Lung (tissue), 12 donors: ENCODE measurements around the gene CLEC19A. TPM values are rescaled to one million over a fixed set of nuclear protein-coding genes. Genes with fewer than 3 reads are reported as not detected.

Experiments
- ATAC-seq: fragments of 200-7000 bp; cut with Tn5 transposase; one replicate; pipeline ENCODE4 v1.9.1; 2020; ENCODE audit warnings: moderate number of reproducible peaks; ENCODE audit not compliant: insufficient read depth, low FRiP score
- DNase-seq, 3 donors: peaks; one replicate each; pipeline ENCODE4 v3.0.0-alpha.2; 2013 to 2017
- H3K27ac ChIP-seq, 2 donors: one replicate each; pipeline ENCODE4 v1.5.1; 2013; ENCODE audit warnings: mild to moderate bottlenecking in 2 of 2, moderate library complexity in 2 of 2, control low read depth in 1 of 2, inconsistent platforms in 1 of 2, low read depth in 1 of 2, low read length in 1 of 2
- H3K27me3 ChIP-seq, 3 donors: one replicate each; pipeline ENCODE4 v1.5.1; 2013; ENCODE audit warnings: low read length in 2 of 3; ENCODE audit not compliant: control insufficient read depth in 3 of 3, insufficient read depth in 3 of 3
- H3K36me3 ChIP-seq, 4 donors: one replicate each; pipeline ENCODE4 v1.5.1; 2013; ENCODE audit warnings: low read length in 4 of 4, mild to moderate bottlenecking in 1 of 4, moderate library complexity in 1 of 4; ENCODE audit not compliant: control insufficient read depth in 4 of 4, insufficient read depth in 4 of 4
- H3K4me1 ChIP-seq, 5 donors: one replicate each; pipeline ENCODE4 v1.5.1; 2013; ENCODE audit warnings: low read length in 5 of 5, mild to moderate bottlenecking in 2 of 5, moderate library complexity in 1 of 5; ENCODE audit not compliant: control insufficient read depth in 5 of 5, insufficient read depth in 5 of 5
- H3K4me3 ChIP-seq: one replicate; pipeline ENCODE4 v1.5.1; 2013; ENCODE audit warnings: mild to moderate bottlenecking, control low read depth, moderate library complexity
- H3K9ac ChIP-seq, 2 donors: one replicate each; pipeline ENCODE4 v1.5.1; 2013; ENCODE audit warnings: low read length in 2 of 2, control low read depth in 1 of 2; ENCODE audit not compliant: insufficient read depth in 1 of 2
- H3K9me3 ChIP-seq, 4 donors: one replicate each; pipeline ENCODE4 v1.5.1; 2013; ENCODE audit warnings: low read length in 3 of 4, mild to moderate bottlenecking in 1 of 4, moderate library complexity in 1 of 4; ENCODE audit not compliant: control insufficient read depth in 4 of 4, insufficient read depth in 3 of 4
- CTCF ChIP-seq: IDR thresholded peaks from 2 replicates; pipeline ENCODE4 v1.5.1; 2012; ENCODE audit warnings: mild to moderate bottlenecking; ENCODE audit errors: control extremely low read depth, extremely low read depth
- WGBS, 2 donors: extraction: QIAGEN DNeasy Blood & Tissue Kit; methylation state at CpG; one replicate each; pipeline ENCODE4 v1.1.7; 2013; 5-methylcytosine and 5-hydroxymethylcytosine counted together
- polyA plus RNA-seq, 2 donors: library from polyadenylated mRNA; stranded (reverse); fragments of 200-250 nt; gene quantifications; one replicate each; pipeline ENCODE4 v1.2.1, GENCODE V29; 2013
- total RNA-seq, 2 donors: library from RNA; depleted of rRNA in 1 of 2; stranded (reverse); fragments of >200 nt in 1 of 2; gene quantifications; one replicate each; pipeline ENCODE4 v1.2.1, GENCODE V29; 2014 to 2021
- donor health status: control.
- donor health status: control.
- donor health status: Bipolar disorder and iron deficiency.
- donor health status: healthy.
- donor health status: DM: yes; HTN: yes; CAD: no.

The CLEC19A gene
- total and polyA plus RNA-seq, 4 donors, result 0.02 TPM; not detected in 3

- Histone ChIP-seq H3K4me3 (no peak overlapping the region), H3K27ac (no peak overlapping the region), H3K9me3 (peaks cover 0 to 2% (median 0%) of the 10 kb centered on the region in 4 donors), H3K4me1 (no peaks in the 10 kb centered on the region), H3K9ac (no peak overlapping the region), H3K36me3 (no peaks in the 10 kb centered on the region), H3K27me3 (no peaks in the 10 kb centered on the region)
- 25 to 38% methylated on average over 3 of the region's 3 CpGs for WGBS, 2 donors
- ATAC-seq (no peak), DNase-seq (no peak)
- TF ChIP-seq CTCF, result no peak
Observed at GRCh38 chr16:19346335-19346922, 60.9 kb downstream of the CLEC19A start.

GRCh38 chr16:19348125-19348524, 62.6 kb downstream of the CLEC19A start:
- no peak for TF ChIP-seq CTCF
- H3K9ac ChIP-seq, result no peak overlapping the region
- no peaks in the 10 kb centered on the region for H3K9me3 ChIP-seq
- no peaks in the 10 kb centered on the region for H3K36me3 ChIP-seq
- DNase-seq, result no peak
- H3K27ac ChIP-seq, result peak overlapping the region in 1 of 2 donors; percentile 24
- no peak for ATAC-seq
- no peaks in the 10 kb centered on the region for H3K4me1 ChIP-seq
- H3K4me3 ChIP-seq, result no peak overlapping the region
- no peaks in the 10 kb centered on the region for H3K27me3 ChIP-seq
- WGBS, 2 donors, result 87 to 88% methylated on average over 6 of the region's 6 CpGs

- 21 to 23% methylated on average over 11 of the region's 11 CpGs for WGBS, 2 donors
- ATAC-seq, result no peak
- Histone ChIP-seq H3K27me3 (no peaks in the 10 kb centered on the region), H3K9ac (no peak overlapping the region), H3K36me3 (no peaks in the 10 kb centered on the region), H3K27ac (peak overlapping the region in 1 of 2 donors; percentile 64), H3K4me1 (no peaks in the 10 kb centered on the region), H3K9me3 (no peaks in the 10 kb centered on the region), H3K4me3 (no peak overlapping the region)
- no peak for TF ChIP-seq CTCF
- DNase-seq, result peak in 2 of 3 donors; percentile 20 to 24
Observed at GRCh38 chr16:19348578-19349315, 63.2 kb downstream of the CLEC19A start.
